Keratinocyte (primary cell): ENCODE measurements around the gene MRPL52. TPM values are rescaled to one million over a fixed set of nuclear protein-coding genes. Genes with fewer than 3 reads are reported as not detected.
A peak's percentile ranks its signal among the peaks of the same experiment; 100 is the strongest.

Experiments
- DNase-seq: peaks from one replicate; pipeline ENCODE4 v3.0.0-alpha.2; 2011; ENCODE audit warnings: low read depth, missing footprints, low spot score
- FAIRE-seq: peaks from 2 replicates; lab custom pipeline; 2011; peaks lifted over from hg19 to GRCh38; lab: Jason Lieb, UNC
- H2AFZ ChIP-seq: 2 replicates; pipeline ENCODE4 v1.6.0; 2012; ENCODE audit warnings: low read length, control low read depth, inconsistent platforms; ENCODE audit not compliant: control insufficient read depth
- H3K27ac ChIP-seq: 2 replicates; pipeline ENCODE4 v1.5.1; 2011; ENCODE audit warnings: low read length; ENCODE audit not compliant: control insufficient read depth, insufficient read depth
- H3K27me3 ChIP-seq: 3 replicates; pipeline ENCODE4 v1.6.0; 2011; ENCODE audit warnings: low read length; ENCODE audit not compliant: control insufficient read depth, insufficient read depth; ENCODE audit errors: extremely low read depth
- H3K36me3 ChIP-seq, 2 experiments: 2 replicates in 1 of 2; 3 replicates in 1 of 2; pipeline ENCODE4 v1.5.1; 2011; ENCODE audit warnings: low read length in 2 of 2, mild to moderate bottlenecking in 1 of 2; ENCODE audit not compliant: control insufficient read depth in 2 of 2, insufficient read depth in 2 of 2; ENCODE audit errors: extremely low read depth in 1 of 2
- H3K4me1 ChIP-seq: 3 replicates; pipeline ENCODE4 v1.5.1; 2011; ENCODE audit warnings: low read length; ENCODE audit not compliant: control insufficient read depth, insufficient read depth; ENCODE audit errors: extremely low read depth
- H3K4me2 ChIP-seq: 3 replicates; pipeline ENCODE4 v1.6.0; 2011; ENCODE audit warnings: low read depth, low read length; ENCODE audit not compliant: control insufficient read depth, insufficient read depth; ENCODE audit errors: extremely low read depth
- H3K4me3 ChIP-seq, 3 experiments: fragments of 200-600 bp in 1 of 3; sonication (generic) in 1 of 3; 2 replicates in 2 of 3; 3 replicates in 1 of 3; pipeline ENCODE4 v1.5.1; 2011 to 2016; ENCODE audit warnings: low read length in 3 of 3, mild to moderate bottlenecking in 3 of 3, control low read depth in 2 of 3, inconsistent platforms in 1 of 3, low read depth in 1 of 3, mixed read lengths in 1 of 3, mixed run types in 1 of 3, moderate library complexity in 1 of 3; ENCODE audit not compliant: control insufficient read depth in 2 of 3, insufficient read depth in 2 of 3; ENCODE audit errors: extremely low read depth in 1 of 3
- H3K79me2 ChIP-seq: 2 replicates; pipeline ENCODE4 v1.6.0; 2012; ENCODE audit warnings: low read length; ENCODE audit not compliant: control insufficient read depth, insufficient read depth
- H3K9ac ChIP-seq: 3 replicates; pipeline ENCODE4 v1.6.0; 2011; ENCODE audit warnings: low read length; ENCODE audit not compliant: control insufficient read depth, insufficient read depth; ENCODE audit errors: extremely low read depth
- H3K9me1 ChIP-seq: 3 replicates; pipeline ENCODE4 v1.6.0; 2011; ENCODE audit warnings: low read length; ENCODE audit not compliant: control insufficient read depth, insufficient read depth; ENCODE audit errors: extremely low read depth
- H3K9me3 ChIP-seq: 2 replicates; pipeline ENCODE4 v1.5.1; 2012; ENCODE audit warnings: low read depth, low read length; ENCODE audit not compliant: control insufficient read depth
- H4K20me1 ChIP-seq: 3 replicates; pipeline ENCODE4 v1.6.0; 2011; ENCODE audit warnings: low read length; ENCODE audit not compliant: control insufficient read depth, insufficient read depth; ENCODE audit errors: extremely low read depth
- CTCF ChIP-seq, 3 experiments: IDR thresholded peaks in 1 of 3; conservative IDR thresholded peaks in 1 of 3; optimal IDR thresholded peaks in 1 of 3; 2 replicates in 2 of 3; 3 replicates in 1 of 3; pipeline versions ENCODE3 to v1.5.1; 2011; ENCODE audit warnings: low read length in 3 of 3, mild to moderate bottlenecking in 3 of 3, moderate library complexity in 2 of 3, control low read depth in 1 of 3, inconsistent platforms in 1 of 3; ENCODE audit not compliant: insufficient read depth in 2 of 3; ENCODE audit errors: extremely low read depth in 1 of 3
- EZH2 ChIP-seq: IDR thresholded peaks from one replicate; pipeline ENCODE4 v1.6.1; 2012; ENCODE audit warnings: inconsistent platforms, mild to moderate bottlenecking, low read length, moderate library complexity
- dilution Hi-C: fragments of 300-500 bp; cut with MboI; formaldehyde crosslinking; loops from one replicate; pipeline ENCODE4 v1.7.0; 2020; ENCODE audit warnings: low sequenced_read_pairs; ENCODE audit not compliant: extremely low pct_ligation_motif_present
- polyA plus RNA-seq, 5 experiments: library from polyadenylated mRNA; depleted of rRNA in 3 of 5; stranded (reverse) in 3 of 5; stranded (forward) in 1 of 5; unstranded in 1 of 5; fragments of >200 nt; gene quantifications; 1 replicate in 1 of 5; 2 replicates in 3 of 5; 3 replicates in 1 of 5; pipeline versions ENCODE4 v1.2.1 to v1.2.3, GENCODE V29; 2011 to 2012; ENCODE audit warnings: missing spikeins in 2 of 5, low read depth in 1 of 5, low replicate concordance in 1 of 5

Gene MRPL52
- polyA plus RNA-seq, 1 donor (not counting 4 experiments of a cell fraction or from before 2014, with no cell fraction given), result 104 TPM

GRCh38 chr14:22845103-22845394 is 15.4 kb downstream of the MRPL52 start:
- no peak for TF ChIP-seq CTCF (optimal IDR thresholded peaks at IDR 0.05 in 1 of 3, IDR thresholded peaks at IDR 0.05 in 1 of 3, conservative IDR thresholded peaks at IDR 0.05 in 1 of 3; ENCODE audit: extremely low read depth in 1 of 3, insufficient read depth in 2 of 3, low read length in 3 of 3)
- no peak for TF ChIP-seq EZH2
- peaks cover 46% of the 10 kb centered on the region for H3K79me2 ChIP-seq
- peaks cover 3% of the 10 kb centered on the region for H3K9me1 ChIP-seq
- no peak overlapping the region for H3K4me2 ChIP-seq
- H3K9ac ChIP-seq, result no peak overlapping the region
- no peak overlapping the region for H3K4me3 ChIP-seq
- H4K20me1 ChIP-seq, result no peaks in the 10 kb centered on the region
- H3K4me1 ChIP-seq, result peaks cover 47% of the 10 kb centered on the region
- FAIRE-seq (no peak), DNase-seq (no peak)
- H3K27ac ChIP-seq, result no peak overlapping the region
- no peaks in the 10 kb centered on the region for H3K27me3 ChIP-seq
- dilution Hi-C loops, result no loop called here
- H2AFZ ChIP-seq, result no peak overlapping the region
- H3K9me3 ChIP-seq, result no peaks in the 10 kb centered on the region
- H3K36me3 ChIP-seq, result peaks cover 48 to 64% of the 10 kb centered on the region in 2 experiments

- dilution Hi-C loops, result no loop called here
- no peak for TF ChIP-seq EZH2
- TF ChIP-seq CTCF (optimal IDR thresholded peaks at IDR 0.05 in 1 of 3, IDR thresholded peaks at IDR 0.05 in 1 of 3, conservative IDR thresholded peaks at IDR 0.05 in 1 of 3; ENCODE audit: extremely low read depth in 1 of 3, insufficient read depth in 2 of 3, low read length in 3 of 3), result no peak
- FAIRE-seq (no peak), DNase-seq (no peak)
- Histone ChIP-seq H3K79me2 (peaks cover 38% of the 10 kb centered on the region), H2AFZ (no peak overlapping the region), H4K20me1 (no peaks in the 10 kb centered on the region), H3K9me1 (peaks cover 3% of the 10 kb centered on the region), H3K4me2 (no peak overlapping the region), H3K27ac (peak overlapping the region; percentile 47), H3K9me3 (no peaks in the 10 kb centered on the region), H3K4me3 (no peak overlapping the region), H3K36me3 (peaks cover 45 to 59% of the 10 kb centered on the region in 2 experiments), H3K9ac (peak overlapping the region; percentile 28), H3K27me3 (no peaks in the 10 kb centered on the region), H3K4me1 (peaks cover 54% of the 10 kb centered on the region)
Measured at GRCh38 chr14:22845821-22846625, 16.3 kb downstream of the MRPL52 start.
